Mammary epithelial cell (primary cell): ENCODE measurements around the gene DGAT2.

ENCODE experiments used
- EZH2 ChIP-seq: IDR thresholded peaks from 2 replicates; pipeline ENCODE4 v1.6.1; 2012; ENCODE audit warnings: low read length, inconsistent platforms, borderline replicate concordance
- TF ChIP-seq, protein P1 (sequence below), 2 donors: IDR thresholded peaks in 1 of 2; conservative IDR thresholded peaks in 1 of 2; 2 replicates each; pipeline ENCODE4 v1.5.1; 2011 to 2012; ENCODE audit warnings: inconsistent platforms in 2 of 2, low read length in 2 of 2, mild to moderate bottlenecking in 2 of 2, control low read depth in 1 of 2, low read depth in 1 of 2; ENCODE audit not compliant: insufficient read depth in 1 of 2; ENCODE audit errors: extremely low read depth in 1 of 2

DNA sequence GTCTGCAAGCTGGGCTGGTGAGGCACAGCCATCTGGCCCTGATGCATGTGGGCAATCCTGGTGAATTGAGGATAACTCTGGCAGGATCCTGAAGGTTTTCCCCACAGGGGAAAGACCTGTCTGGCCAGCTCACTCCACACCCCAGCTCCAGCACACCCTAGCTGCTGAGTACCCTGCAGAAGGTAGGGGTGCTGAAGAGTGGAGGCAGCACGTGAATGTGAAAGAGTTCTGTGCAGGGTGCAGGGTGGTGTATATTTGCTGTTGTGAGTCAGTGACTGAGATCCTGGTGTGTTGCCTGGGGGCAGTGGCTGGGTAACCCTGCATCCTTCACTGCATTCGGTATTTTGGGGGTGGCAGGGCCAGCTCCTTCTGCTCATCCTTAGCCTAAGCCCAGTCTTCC lies 22.4 kb downstream of the DGAT2 start:
- TF ChIP-seq, protein P1, sequence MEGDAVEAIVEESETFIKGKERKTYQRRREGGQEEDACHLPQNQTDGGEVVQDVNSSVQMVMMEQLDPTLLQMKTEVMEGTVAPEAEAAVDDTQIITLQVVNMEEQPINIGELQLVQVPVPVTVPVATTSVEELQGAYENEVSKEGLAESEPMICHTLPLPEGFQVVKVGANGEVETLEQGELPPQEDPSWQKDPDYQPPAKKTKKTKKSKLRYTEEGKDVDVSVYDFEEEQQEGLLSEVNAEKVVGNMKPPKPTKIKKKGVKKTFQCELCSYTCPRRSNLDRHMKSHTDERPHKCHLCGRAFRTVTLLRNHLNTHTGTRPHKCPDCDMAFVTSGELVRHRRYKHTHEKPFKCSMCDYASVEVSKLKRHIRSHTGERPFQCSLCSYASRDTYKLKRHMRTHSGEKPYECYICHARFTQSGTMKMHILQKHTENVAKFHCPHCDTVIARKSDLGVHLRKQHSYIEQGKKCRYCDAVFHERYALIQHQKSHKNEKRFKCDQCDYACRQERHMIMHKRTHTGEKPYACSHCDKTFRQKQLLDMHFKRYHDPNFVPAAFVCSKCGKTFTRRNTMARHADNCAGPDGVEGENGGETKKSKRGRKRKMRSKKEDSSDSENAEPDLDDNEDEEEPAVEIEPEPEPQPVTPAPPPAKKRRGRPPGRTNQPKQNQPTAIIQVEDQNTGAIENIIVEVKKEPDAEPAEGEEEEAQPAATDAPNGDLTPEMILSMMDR (conservative IDR thresholded peaks at IDR 0.05 in 1 of 2, IDR thresholded peaks at IDR 0.05 in 1 of 2; ENCODE audit: extremely low read depth in 1 of 2, insufficient read depth in 1 of 2, low read depth in 1 of 2, low read length in 2 of 2), result peak in 1 of 2 donors; percentile 11
- TF ChIP-seq EZH2, result no peak
